ENCODE data around the gene PAK5.

DNA sequence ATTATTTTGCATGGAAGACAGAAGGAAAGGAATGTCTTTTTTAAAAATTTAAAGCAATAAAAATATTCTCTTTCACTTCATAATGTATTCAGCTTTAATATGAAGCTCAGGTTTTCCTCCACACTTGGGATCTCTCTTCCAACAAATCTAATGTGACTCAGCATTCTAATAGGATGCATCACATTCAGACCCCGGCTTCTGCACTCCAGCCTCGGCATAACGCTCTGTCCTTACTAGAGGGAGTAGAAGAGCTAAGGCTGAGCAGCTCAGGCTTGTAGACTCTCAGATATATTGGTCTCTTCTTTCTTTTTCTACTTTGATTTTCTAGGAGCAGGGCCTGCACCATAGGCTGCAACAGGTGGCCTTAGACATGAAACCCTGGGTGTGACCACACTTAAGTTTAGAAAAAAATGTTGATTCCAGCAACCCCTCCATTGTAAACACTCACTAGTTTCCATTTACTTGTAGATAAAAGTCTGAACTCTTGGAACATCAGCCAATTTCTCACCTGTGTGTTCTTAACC is 161.7 kb downstream of the PAK5 start:
- TF ChIP-seq CTCF (conservative IDR thresholded peaks at IDR 0.05): no peak
- TF ChIP-seq EZH2 (IDR thresholded peaks at IDR 0.05; ENCODE audit: low read depth): no peak

Data from PC-9 (cell line).